HPDE6-E6E7 (cell line): Measurements from ENCODE around the gene SMIM36.
"Not testable (repeated sequence)": the region's sequence is repeated elsewhere in the genome, so short reads cannot be mapped to it uniquely, and the experiment has no call there.

Experiments used
- DNase-seq: peaks from one replicate; pipeline ENCODE4 v3.0.0; 2011; ENCODE audit warnings: missing footprints; ENCODE audit errors: extremely low spot score

The SMIM36 gene

DNA sequence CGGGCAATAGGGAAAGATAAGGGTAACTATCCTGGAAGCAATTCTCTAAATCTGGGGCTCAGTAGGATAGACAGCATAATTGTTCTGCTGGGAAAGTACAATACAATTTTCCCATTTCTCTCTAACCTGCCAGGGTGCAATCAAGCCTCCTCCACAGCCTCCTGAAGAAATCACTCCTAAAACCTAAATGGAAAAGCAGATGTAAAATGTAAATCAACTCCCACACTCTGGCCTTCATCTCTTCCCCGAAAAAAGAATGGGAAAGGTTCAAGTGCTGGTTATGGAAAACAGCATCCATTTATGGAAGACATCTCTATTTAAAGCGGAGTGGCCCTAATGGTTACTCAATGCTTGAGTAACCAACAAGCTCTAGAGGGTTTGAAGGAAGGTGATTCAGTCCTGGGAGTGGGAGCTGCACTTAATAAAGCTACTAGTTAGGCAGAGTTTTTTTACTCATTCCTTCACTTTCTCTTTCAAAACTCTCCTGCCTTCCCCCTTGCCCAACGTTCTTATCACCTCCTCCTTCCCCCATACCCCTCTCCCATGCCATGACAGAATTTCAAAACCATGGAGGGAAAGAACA is 94.7 kb downstream of the SMIM36 start:
- no peak for DNase-seq

DNA sequence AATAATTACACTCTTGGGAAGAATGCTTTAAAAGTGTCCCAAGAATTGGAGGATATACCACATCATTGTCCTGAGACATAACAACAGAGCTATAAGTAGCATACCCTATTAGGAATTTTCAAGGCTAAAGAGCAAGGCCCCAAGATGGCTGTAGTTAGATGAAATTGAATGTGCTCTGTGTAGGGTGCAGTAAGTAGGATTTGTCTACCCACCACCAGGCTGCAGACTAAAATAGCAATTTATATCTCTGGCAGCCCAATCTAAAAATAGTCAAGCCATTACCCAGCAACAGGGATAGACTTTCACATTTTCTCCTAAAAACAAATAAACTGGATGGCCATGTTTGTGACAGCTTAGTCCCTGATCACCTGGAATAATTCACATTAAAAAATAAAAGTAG is 95.3 kb downstream of the SMIM36 start:
- DNase-seq, result no peak

DNA sequence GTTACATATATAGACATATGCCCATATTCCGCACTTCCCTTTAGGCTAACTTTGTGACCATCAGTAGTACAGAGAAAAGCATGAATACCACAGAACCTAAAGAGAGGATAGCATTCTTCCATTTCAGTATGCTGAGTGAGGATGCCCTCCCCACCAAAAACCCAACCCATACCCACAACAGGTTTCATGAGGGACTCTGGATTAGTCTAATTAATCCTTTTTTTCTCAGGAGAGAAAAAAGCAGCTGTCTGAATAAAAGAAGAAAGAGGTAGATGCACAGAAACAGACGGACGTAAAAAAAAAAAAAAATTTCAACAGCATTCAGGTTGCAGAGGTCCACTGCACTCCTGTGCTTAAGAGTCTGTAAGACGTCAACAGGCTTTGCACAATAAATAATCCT is 96.3 kb downstream of the SMIM36 start:
- no peak for DNase-seq

DNA sequence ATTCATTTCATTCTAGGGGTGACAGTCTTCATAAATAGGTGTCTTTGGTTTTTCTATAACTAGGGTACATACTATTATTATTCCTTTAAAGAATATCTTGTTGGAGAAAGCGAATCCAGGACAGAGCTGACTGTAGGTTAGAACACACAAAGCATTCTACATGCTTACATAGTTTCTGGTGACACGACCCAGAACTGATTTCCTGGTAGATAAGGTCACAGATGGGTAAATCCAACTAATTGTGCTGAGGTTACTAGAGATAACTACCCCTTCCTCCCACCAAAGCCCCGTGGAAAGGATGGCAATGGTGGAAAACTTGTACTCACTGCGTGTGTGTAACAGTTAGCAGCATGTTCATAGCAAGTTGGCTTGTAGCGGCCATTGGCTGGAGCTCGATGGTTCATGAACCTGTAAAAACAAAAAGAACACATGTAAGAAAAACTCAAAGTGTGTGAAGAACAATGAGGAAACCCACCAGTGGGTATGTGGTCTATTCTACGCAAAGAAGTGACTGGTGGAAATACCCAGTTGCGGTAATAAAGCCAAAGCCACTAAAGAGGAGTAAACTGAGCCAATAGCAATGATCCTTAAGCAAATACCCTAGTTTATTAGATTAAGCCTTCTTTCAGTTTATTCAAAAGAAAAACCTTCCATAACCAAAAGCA is 97.3 kb downstream of the SMIM36 start:
- no peak for DNase-seq

DNA sequence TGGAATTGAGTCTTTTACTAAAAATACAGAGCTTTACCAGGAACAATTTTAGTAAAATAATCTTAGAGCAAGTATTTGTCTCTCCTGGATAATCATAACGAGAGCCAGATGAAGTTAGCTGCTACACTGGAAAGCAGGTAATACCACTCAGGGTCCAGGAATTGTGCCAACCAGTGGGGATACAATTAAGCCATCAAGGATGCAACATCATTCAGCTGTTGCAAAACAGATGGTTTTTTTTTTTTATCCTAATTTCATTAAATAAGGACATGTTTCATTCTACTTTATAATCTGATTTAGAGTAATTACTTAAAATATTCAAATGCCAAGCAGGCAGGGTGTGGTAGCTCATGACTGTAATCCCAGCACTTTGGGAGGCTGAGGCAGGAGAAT is 99.8 kb downstream of the SMIM36 start:
- no peak for DNase-seq

DNA sequence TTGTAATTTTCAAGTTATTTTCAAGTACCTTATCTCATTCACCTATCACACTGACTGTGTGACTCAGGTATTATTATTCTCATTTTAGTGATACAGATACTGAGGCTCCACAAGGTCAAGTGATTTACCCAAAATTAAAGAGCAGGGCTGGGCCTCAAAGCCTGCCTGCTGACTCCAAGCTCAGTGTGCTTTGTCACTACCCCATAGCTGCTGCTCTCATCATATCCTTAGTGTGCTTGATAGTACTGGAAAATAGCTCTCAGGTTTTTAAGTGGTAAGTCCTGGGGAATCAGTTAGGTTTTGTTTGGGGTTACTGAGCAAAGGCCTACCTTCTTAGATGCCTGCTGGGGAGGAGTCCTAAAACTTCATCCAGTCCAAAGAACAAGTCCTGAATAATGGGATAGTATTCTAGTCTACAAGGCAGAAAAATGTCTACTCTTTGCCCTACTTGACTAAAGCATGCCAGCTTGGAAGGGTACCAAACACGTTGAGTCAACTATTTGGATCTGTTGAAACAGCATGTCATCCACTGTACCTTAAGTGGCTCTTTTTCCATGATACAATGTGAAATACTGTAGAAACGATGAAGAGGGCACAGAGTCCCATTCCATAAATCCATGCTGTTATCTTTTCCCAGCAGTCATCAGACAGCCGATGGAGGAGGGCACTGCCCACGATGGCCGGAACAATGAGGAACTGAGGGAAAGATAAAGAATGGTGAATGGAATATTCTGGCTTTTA is 100.4 kb downstream of the SMIM36 start:
- no peak for DNase-seq

DNA sequence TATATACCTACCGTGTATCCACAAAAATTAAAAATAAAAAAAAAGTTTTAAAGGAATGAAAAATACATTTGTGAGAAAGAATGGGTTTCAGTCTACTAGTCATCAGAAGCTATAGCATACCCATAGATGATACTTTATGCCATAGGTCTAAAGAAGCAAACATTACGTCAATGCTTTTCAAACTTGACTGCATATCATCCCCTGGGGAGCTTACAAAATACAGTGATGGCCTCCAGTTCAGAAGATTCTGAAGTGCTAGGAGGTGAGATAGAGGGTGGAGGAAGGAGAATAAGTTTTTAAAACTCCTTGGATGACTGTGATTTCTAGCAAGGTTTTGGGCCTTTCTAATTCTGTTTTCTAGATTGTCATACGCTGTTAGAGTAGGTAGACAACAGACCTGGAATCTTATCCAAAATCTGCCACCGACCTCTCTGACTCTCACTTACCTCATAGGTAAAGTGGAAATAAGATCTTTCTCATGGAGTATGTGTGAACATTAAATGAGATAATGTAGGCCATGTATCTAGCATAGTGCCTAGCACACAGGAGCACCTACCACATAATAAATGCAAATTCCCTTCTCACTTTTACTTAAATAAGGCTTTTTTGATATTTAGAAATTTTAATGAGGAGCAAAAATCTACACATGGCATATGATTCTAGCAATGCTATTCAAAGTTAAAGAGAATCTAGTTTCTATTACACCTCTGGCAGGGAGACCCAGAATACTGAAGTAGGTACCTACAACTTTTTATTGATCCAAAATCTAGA is 102.0 kb downstream of the SMIM36 start:
- DNase-seq, result no peak

DNA sequence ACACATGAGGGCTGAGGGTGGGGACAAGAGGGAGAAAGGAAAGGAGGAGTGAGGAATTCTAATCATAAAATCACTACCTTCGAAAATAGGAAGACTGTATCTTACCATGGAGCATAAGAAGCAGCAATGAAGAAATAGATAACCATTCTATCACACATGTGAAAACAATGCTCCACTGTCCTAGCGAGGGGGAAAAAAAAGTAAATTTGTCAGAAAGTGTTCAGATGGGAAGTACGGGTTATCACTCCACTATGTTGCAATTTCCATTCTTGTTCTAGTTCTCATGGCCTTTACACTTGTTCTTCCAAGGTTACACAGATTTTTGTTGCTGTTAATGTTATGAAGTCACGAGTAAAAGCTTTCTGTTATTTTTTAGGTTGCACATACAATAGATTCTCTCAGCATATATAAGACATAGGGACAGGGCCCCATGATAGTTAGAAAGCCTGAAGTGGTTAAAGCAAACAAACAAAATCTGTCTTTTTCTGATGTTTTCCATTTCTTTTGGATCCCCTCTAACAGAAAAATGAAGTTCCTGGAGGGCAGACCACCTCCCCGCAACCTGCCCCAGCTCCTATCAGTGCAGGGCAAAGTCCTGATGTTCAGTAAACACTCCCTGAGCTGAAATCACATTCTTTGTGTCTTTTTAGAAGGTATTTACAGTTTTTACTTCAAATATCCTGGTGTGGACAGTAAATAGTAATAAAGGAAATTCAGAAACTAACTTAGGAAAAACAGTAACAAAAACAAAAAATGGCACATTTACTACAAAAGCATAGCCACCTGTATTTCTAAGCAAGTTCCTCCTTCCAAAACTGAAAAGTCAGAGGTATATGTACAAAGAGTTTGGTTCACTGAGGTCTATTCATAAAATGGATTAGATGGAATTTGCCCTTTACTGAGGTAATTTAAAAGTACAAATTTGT is 103.3 kb downstream of the SMIM36 start:
- no peak for DNase-seq

DNA sequence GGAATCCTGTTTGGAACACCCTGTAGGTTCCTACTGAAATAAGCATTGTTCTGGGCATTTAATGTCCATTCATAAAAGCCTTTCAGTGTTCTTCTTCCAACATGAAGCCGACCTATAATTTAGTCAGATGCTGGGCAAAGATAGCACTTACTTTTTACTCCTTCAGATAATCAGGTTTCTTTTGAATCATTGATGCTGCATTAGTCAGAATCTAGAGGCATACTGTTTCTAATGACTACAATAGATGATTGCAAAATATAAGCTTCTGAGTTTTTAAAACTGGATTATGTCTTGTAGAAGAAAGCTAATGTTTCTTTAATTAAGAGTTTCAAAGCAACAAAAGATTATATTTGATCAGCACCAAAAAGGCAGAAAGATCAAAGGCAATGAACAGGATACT is 105.7 kb downstream of the SMIM36 start:
- DNase-seq, result no peak

DNA sequence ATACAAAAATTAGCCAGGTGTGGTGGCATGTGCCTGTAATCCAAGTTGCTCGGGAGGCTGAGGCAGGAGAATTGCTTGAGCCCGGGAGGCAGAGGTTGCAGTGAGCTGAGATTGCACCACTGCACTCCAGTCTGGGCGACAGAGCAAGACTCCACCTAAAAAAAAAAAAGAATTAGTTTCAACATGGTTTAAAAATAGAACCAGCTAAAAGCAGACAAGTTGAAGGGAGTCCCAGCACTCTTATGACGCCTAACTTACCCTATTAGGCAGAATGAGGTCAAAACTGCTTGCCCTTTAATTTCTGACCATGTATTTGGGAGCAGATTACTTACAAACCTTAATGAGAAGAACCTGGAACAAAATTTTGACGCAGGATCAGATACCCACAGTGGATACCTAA is 107.1 kb downstream of the SMIM36 start:
- DNase-seq, result not testable (repeated sequence)

DNA sequence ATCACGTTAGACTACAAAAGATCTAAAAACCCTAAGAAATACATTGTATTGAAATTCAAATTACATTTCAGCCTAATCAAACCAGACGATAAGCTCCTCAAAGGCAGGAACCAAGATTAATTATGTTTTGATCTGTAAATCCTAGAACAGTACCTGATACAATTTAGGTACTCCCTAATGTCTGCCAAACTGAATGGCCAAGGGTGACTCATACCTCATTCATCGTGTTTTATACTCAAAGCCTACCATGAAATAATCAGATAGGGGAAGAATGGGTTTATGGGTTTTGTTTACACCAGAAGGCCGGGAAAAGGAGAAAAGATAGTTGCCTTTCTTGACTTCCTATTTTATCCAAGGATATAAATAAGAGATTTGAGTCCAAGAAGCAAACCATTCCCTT is 108.9 kb downstream of the SMIM36 start:
- no peak for DNase-seq
